ENCODE measurements around the gene PSMB5. TPM values are rescaled to one million over a fixed set of nuclear protein-coding genes. Genes with fewer than 3 reads are reported as not detected.

The PSMB5 gene
- 235 and 240 TPM in 2 replicates for total RNA-seq (2014; rRNA removed)
- 263 TPM for polyA plus RNA-seq (2012)

GRCh38 chr14:23034498-23035302 is at the start of gene PSMB5:
Gene PSMB5, minus strand, starts transcription at chr14:23034900. Its CDS starts 19 bp downstream, at chr14:23034881.
- peak; percentile 94 for DNase-seq (ENCODE audit: low read depth)

GRCh38 chr14:23080474-23080873 is 45.8 kb upstream of the PSMB5 start:
- DNase-seq (ENCODE audit: low read depth): no peak

GRCh38 chr14:23079716-23080115 is 45.0 kb upstream of the PSMB5 start:
- no peak for DNase-seq (ENCODE audit: low read depth)

- DNase-seq (ENCODE audit: low read depth): peak; percentile 98
These were observed 44.0 kb upstream of the PSMB5 start for GRCh38 chr14:23078692-23079116.

DNA sequence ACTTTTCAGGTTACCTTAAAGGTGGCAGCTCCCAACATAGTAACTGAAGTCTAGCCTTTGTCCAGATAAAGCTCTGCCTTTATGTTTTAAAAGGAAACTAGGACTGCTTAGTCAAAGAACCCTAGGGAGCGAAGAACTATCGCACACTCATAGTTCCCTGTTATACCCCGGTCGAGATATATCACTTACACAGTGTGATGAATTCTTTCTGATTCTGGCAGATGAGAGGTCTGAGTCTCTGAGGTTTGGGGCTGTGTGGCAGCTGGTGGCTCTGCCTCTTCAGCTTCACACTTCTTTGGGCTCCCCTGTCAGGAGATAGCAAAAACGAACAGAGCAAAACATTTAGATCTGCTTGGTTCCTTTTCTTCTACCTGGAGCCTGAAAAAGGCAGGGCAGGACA is 43.3 kb upstream of the PSMB5 start:
- peak; percentile 71 for DNase-seq (ENCODE audit: low read depth)

GRCh38 chr14:23076785-23077408 is 42.2 kb upstream of the PSMB5 start:
- DNase-seq (ENCODE audit: low read depth): peak; percentile 43

DNA sequence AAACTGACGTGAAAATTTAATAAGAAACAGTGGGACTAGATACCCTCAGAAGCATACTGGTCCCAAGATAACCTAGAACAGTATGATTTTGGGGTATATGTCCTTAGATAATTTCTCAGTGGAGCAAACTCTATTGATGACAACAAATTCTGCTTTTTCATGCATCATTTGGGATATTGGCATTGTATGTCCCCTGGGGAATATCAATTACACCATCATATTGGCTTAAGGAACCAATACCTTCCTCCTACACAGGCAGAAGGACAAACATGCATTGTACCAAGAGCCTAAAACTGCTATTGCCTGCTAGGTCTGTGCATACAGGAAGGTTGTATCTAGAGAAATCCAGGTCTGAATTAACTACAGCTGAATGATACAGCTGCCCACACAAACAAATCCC is 40.2 kb upstream of the PSMB5 start:
- no peak for DNase-seq (ENCODE audit: low read depth)

- DNase-seq (ENCODE audit: low read depth): peak; percentile 33
These were observed 37.3 kb upstream of the PSMB5 start for GRCh38 chr14:23071921-23072539.

DNA sequence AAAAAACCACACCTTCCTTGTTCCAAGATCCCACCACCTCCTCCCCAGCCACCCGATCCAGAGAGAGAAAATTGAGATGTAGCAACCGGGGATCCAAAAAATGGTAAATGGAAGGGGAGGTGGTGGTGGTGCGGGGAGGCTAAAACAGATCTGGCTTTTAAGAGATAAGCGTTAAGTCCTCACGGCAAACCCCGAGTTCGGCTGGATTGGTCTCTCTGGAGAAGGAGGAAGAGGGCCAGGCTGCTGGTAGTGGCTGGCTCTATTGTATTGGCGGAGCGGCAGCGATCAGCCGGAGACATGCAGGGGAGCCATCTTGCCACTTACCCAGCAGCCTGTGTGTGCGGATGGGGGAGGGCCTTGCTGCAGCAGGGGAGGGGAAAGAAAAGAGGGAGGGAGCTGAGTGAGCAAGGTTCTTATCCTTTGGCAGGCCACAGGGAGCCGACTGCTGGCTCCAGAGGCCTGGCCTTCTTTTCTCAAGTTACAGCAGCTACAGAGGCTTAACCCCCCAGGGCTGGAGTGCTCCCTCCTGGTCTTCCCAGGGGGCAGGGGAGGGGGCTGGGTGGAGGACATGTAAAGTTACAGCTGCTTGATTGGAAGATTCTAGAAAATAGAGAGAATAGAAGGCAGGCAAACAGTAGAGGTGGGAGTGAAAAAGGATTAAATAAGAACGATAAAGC is 36.7 kb upstream of the PSMB5 start:
- peak; percentile 93 for DNase-seq (ENCODE audit: low read depth)

GRCh38 chr14:23070262-23071129 is 35.8 kb upstream of the PSMB5 start:
- DNase-seq (ENCODE audit: low read depth): no peak

GRCh38 chr14:23069413-23069806 is 34.7 kb upstream of the PSMB5 start:
- no peak for DNase-seq (ENCODE audit: low read depth)

GRCh38 chr14:23068789-23069412 is 34.2 kb upstream of the PSMB5 start:
- DNase-seq (ENCODE audit: low read depth): peak; percentile 92

DNA sequence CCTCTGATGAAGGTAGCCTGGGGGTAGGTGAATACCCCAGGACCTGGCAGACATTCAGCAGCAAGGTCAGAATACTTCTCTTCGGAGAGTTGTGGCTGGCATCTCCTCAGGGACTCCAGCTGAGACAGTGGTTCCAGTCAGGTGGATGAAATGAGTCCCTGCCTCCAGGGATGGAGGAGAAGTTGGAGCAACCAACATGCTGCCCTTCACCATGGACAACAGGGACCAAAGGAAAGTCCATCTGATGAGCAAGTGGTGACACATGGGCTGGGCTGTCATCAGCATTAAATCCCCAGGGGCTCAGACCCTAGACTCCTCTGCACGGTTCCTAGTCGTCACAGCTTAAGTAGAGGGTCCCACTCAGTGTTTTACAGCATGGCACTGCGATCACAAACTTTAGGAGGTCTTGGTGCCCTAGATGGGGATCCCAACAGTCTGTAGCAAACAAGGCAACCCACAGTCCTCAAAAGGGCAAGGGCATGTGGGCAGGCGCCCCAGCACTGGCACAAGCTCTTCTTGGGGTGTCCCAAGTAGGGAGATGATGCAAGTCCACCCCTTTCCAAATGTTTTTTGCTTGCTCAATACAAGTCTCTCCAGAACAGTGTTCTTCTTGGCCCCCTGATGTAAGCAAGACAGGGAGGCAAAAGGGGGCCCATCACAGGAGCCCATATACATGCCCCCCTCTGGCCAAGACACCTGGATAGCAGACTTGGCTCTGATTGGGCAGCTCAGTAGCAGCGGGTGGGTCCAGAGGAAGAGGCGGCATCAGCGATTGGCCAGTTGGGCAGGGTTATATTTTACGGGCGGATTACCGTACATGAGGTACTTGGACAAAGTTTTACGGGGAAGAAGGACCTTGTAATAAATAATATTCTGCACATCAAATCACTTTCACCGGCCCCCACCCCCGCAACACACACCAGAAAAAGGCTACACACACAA is 33.4 kb upstream of the PSMB5 start:
- no peak for DNase-seq (ENCODE audit: low read depth)

GRCh38 chr14:23066855-23067744 is 32.4 kb upstream of the PSMB5 start:
- DNase-seq (ENCODE audit: low read depth): no peak

DNA sequence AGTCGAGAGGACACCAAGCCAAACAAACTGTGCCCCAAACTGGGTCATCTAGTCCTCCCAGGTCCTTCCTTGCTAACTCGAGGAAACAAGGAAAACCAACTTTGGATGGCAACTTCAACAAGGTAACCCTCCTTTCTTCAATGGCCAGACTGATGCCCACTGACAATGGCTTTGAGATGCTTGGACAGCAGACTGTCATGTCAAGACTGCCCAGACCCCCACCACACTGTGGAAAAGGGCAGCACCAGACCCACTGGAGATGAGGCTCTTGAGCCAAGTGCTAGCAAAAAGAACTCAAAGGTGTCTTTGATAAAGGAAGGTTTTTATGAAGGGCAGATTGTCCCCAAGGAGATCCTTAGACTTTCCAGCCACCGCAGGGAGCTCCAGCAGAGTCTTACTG is 31.7 kb upstream of the PSMB5 start:
- DNase-seq (ENCODE audit: low read depth): no peak

DNA sequence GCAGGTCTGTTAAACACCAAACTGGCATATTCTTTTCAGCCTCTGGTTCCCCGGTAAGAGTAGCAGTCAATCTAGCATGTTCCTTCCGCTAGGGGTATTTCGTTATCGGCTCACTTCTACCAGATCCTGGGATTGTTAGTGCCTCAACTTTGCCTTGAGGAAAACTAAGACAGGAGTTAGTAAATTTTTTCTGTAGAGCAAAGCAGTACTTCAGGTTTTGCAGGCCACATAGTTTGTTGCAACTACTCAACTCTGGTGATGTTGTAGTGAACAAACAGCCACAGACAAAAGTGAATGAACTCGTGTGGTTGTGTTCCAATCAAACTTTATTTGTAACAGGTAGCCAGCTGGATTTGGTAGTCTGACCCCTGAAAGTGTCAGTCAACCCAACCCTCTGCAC is 28.9 kb upstream of the PSMB5 start:
- no peak for DNase-seq (ENCODE audit: low read depth)

- DNase-seq (ENCODE audit: low read depth): peak; percentile 92
These were observed 27.3 kb upstream of the PSMB5 start for GRCh38 chr14:23062002-23062401.

DNA sequence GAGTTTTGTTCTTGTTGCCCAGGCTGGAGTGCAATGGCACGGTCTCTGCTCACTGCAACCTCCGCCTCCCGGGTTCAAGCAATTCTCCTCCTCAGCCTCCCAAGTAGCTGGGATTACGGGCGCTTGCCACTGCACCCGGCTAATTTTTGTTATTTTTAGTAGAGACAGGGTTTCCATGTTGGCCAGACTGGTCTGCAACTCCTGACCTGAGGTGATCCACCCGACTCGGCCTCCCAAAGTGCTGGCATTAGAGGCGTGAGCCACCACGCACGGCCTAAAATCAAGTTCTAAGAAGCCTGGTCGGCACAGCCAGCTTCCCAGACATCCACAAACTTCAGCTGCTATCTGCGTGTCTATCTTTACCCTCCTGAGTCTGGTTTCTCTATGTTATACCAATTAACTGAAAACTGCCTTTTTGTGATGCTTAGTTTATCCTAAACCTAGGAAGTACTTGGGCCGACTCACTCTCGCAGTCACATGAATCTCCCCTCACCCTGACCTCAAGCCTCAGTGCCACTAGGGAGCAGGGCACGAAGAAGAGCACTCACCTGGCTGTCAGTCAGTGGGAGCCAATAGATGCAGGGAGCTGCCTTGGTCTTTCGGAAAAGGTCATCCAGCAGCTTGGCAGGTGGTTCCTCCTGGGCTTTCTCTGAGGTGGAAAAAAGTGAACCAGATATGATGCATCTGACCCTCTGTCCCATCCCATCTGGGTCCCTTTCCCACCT is 26.0 kb upstream of the PSMB5 start:
- no peak for DNase-seq (ENCODE audit: low read depth)

Measured in LHCN-M2 (cell line).